ENCODE data around the gene PREPL. TPM values are rescaled to one million over a fixed set of nuclear protein-coding genes. Genes with fewer than 3 reads are reported as not detected.

Gene PREPL
- total and polyA plus RNA-seq, 9 of the 15 experiments (the other 6 are each of a cell fraction or from before 2014, with no cell fraction given), result 11.6 to 58.9 (median 27.2) TPM

DNA sequence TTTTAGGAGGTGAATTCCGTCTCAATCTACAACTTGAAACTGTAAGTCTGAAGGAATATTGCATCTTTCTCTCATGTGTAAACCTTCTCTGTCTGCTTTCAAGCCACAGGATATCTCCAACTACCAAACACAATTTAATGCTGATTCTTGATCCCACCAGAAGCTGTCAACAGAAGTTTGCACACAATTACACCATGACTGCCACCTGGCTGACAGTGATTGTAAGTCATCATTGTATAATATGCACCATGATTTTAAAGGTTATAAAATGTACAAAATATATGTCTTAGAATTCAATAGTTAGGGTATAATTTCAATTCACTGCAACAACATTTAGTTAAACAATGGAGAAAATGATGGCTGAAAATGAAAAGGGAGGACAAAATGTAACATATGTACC lies 18.4 kb downstream of the PREPL start:
- FAIRE-seq (no peak), ATAC-seq (peak; percentile 75; the same call in 2 of the 3 replicates), DNase-seq (ENCODE audit: extremely low read depth in 1 of 4, low spot score in 3 of 4) (peak in 1 of 4 experiments; percentile 35)
- Histone ChIP-seq H3K27ac (ENCODE audit: extremely low read depth, low read depth, low read length) (no peak overlapping the region), H3K79me2 (ENCODE audit: control insufficient read depth, insufficient read depth, low read length) (no peaks in the 10 kb centered on the region), H3K9ac (ENCODE audit: insufficient read depth in 1 of 2, low read depth in 2 of 2, low read length in 2 of 2) (no peak overlapping the region), H3K9me1 (ENCODE audit: control insufficient read depth, insufficient read depth, low read length) (no peaks in the 10 kb centered on the region), H3K9me3 (replicated peaks; ENCODE audit: control insufficient read depth, insufficient read depth, low read depth, low read length) (no peaks in the 10 kb centered on the region), H3K36me3 (ENCODE audit: control insufficient read depth, insufficient read depth, low read length) (peaks cover 53% of the 10 kb centered on the region), H2AFZ (ENCODE audit: low read depth, low read length) (no peak overlapping the region), H3K4me1 (replicated peaks in 1 of 2; ENCODE audit: control insufficient read depth in 2 of 2, insufficient read depth in 2 of 2, low read length in 2 of 2) (no peaks in the 10 kb centered on the region), H3K27me3 (ENCODE audit: control insufficient read depth in 2 of 2, insufficient read depth in 2 of 2, low read length in 2 of 2) (no peaks in the 10 kb centered on the region), H3K4me2 (ENCODE audit: insufficient read depth, low read length) (no peak overlapping the region), H4K20me1 (replicated peaks; ENCODE audit: control insufficient read depth, insufficient read depth, low read length) (no peaks in the 10 kb centered on the region), H3K4me3 (no peak overlapping the region)
- no TSS peak for BruUV-seq (replicated peaks)
- ChIA-PET CTCF (ENCODE audit: low intra/inter-chr PET ratio) (interaction anchor here (1.3 kb wide), 1 partner anchor 299 kb away, joined by 7 read pairs; no protein-coding TSS in a partner anchor), POLR2A (interaction anchor here (0.6 to 0.8 kb wide), 2 partner anchors 15 to 16 kb away, joined by 3 read pairs; no protein-coding TSS in a partner anchor)
- in situ Hi-C loops (cut with MboI) (no loop called here), intact Hi-C loops (cut with micrococcal nuclease) (loop anchor here (1.0 kb wide), 1 partner anchor 99 kb away; no protein-coding TSS in a partner anchor)
- TF ChIP-seq PHF8 (IDR thresholded peaks at IDR 0.05; ENCODE audit: borderline replicate concordance, low read length), result no peak
- TF ChIP-seq, protein P1, sequence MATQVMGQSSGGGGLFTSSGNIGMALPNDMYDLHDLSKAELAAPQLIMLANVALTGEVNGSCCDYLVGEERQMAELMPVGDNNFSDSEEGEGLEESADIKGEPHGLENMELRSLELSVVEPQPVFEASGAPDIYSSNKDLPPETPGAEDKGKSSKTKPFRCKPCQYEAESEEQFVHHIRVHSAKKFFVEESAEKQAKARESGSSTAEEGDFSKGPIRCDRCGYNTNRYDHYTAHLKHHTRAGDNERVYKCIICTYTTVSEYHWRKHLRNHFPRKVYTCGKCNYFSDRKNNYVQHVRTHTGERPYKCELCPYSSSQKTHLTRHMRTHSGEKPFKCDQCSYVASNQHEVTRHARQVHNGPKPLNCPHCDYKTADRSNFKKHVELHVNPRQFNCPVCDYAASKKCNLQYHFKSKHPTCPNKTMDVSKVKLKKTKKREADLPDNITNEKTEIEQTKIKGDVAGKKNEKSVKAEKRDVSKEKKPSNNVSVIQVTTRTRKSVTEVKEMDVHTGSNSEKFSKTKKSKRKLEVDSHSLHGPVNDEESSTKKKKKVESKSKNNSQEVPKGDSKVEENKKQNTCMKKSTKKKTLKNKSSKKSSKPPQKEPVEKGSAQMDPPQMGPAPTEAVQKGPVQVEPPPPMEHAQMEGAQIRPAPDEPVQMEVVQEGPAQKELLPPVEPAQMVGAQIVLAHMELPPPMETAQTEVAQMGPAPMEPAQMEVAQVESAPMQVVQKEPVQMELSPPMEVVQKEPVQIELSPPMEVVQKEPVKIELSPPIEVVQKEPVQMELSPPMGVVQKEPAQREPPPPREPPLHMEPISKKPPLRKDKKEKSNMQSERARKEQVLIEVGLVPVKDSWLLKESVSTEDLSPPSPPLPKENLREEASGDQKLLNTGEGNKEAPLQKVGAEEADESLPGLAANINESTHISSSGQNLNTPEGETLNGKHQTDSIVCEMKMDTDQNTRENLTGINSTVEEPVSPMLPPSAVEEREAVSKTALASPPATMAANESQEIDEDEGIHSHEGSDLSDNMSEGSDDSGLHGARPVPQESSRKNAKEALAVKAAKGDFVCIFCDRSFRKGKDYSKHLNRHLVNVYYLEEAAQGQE (IDR thresholded peaks at IDR 0.05; ENCODE audit: borderline replicate concordance), result peak; percentile 21; the same call in 1 of the 2 replicates
- TF ChIP-seq, protein P1 (CRISPR knock-in tag; IDR thresholded peaks at IDR 0.05; ENCODE audit: low read depth), result no peak
- TF ChIP-seq RAD21 (CRISPR knock-in tag; conservative IDR thresholded peaks at IDR 0.05 in 1 of 2, IDR thresholded peaks at IDR 0.05 in 1 of 2), result peak; percentile 22 to 53; a peak in 2 of 4 replicates
- TF ChIP-seq, protein P2, sequence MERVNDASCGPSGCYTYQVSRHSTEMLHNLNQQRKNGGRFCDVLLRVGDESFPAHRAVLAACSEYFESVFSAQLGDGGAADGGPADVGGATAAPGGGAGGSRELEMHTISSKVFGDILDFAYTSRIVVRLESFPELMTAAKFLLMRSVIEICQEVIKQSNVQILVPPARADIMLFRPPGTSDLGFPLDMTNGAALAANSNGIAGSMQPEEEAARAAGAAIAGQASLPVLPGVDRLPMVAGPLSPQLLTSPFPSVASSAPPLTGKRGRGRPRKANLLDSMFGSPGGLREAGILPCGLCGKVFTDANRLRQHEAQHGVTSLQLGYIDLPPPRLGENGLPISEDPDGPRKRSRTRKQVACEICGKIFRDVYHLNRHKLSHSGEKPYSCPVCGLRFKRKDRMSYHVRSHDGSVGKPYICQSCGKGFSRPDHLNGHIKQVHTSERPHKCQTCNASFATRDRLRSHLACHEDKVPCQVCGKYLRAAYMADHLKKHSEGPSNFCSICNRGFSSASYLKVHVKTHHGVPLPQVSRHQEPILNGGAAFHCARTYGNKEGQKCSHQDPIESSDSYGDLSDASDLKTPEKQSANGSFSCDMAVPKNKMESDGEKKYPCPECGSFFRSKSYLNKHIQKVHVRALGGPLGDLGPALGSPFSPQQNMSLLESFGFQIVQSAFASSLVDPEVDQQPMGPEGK (CRISPR knock-in tag; IDR thresholded peaks at IDR 0.05; ENCODE audit: borderline replicate concordance), result no peak
- TF ChIP-seq SMC3 (conservative IDR thresholded peaks at IDR 0.05; ENCODE audit: insufficient read depth, low read depth, low read length), result peak; percentile 16; the same call in 1 of the 2 replicates
- TF ChIP-seq, protein P3, sequence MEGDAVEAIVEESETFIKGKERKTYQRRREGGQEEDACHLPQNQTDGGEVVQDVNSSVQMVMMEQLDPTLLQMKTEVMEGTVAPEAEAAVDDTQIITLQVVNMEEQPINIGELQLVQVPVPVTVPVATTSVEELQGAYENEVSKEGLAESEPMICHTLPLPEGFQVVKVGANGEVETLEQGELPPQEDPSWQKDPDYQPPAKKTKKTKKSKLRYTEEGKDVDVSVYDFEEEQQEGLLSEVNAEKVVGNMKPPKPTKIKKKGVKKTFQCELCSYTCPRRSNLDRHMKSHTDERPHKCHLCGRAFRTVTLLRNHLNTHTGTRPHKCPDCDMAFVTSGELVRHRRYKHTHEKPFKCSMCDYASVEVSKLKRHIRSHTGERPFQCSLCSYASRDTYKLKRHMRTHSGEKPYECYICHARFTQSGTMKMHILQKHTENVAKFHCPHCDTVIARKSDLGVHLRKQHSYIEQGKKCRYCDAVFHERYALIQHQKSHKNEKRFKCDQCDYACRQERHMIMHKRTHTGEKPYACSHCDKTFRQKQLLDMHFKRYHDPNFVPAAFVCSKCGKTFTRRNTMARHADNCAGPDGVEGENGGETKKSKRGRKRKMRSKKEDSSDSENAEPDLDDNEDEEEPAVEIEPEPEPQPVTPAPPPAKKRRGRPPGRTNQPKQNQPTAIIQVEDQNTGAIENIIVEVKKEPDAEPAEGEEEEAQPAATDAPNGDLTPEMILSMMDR (IDR thresholded peaks at IDR 0.05 in 2 of 3, conservative IDR thresholded peaks at IDR 0.05 in 1 of 3; ENCODE audit: insufficient read depth in 2 of 3, low read depth in 1 of 3, low read length in 3 of 3), result peak; percentile 38 to 55 (median 45); a peak in 3 of 6 replicates
- 93% methylated on average over 1 of the region's 1 CpG for WGBS (ENCODE audit: insufficient coverage, low coverage, missing lambda C conversion rate)

Data from K562 (cell line).